DMS 273 treated with DMSO at 0.1 percent for 48 hours (cell line): Measurements from ENCODE around the gene RPS2.

Experiments used
- DNase-seq: peaks from one replicate; lab custom pipeline; 2025; lab: John Stamatoyannopoulos, UW

Gene RPS2

DNA sequence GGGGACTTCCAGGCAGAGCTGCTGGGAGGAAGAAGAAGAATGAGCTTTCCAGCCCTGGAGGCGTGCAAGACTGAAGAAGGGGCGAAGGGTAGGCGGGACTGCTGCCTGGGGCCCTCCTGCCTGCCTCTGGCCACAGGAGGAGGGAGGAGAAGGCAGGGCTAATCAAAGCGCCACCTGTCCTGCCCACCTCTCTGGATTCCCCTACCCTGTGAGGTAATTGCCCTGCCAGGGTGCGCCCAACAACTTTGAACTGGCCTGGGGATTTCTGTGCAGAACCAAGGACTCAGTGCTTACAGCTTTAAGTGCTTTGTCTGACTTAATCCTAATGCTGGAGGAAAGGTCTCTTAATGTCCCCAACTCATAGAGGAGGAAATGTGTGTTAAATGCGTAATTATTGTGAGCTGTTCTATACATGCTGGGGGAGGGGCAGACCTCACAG, 16.8 kb upstream of the RPS2 start, which contains the start of gene NOXO1:
Gene NOXO1, minus strand, starts transcription at position 72 of the 439 bp plus-strand sequence. CDS start 290 bp downstream, outside the sequence.
- no peak for DNase-seq

DNA sequence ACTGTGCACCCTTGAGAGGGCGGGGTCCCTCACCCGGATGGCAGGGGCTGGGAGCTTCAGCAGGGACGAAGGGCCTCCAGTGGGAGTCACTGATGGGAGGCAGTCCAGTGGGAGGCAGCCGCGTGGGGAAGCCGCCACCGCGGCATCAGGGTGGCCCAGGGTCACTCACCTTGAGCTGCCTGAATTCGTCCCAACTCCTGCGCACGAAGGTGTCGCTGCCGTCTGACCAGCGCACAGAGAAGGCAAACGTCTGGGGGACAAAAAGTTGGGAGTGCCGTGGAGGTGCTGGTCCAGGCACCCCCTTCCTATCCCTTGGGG, 16.1 kb upstream of the RPS2 start:
- no peak for DNase-seq

DNA sequence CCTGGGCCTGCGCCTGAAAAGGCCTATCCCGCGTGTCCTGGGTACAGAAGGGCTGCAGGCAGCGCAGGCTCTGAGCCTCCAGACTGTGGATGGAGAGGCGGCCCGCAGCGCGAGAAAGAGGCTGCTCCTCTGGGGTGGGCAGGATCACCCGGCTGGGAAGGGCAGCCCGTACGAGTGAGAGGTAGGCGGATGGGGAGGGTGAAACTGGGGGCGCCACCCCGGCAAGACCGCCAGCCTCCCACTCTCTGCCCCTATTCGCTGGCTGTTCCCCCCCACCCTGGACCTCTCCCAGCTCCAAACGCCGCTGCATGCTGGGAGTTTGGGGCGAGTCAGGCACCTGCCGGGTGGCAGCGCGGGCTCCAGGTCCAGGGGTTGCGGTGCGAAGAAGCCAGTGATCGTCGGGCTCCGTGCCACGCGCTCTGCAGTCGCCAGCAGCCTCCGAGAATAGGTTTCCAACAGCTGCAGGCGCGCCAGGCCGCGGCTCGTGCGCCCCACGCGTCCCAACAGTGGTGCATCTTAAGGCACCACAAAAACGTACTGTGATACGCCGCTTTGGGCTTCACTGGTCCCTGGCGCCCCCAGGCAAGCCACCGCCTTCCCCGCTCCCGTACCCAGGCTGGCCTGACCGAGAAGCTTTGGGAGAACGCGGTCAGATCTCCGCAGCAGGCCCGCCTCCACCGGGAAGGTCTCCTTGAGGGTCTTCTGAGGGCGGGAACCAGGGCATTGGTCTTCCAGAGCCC, 15.6 kb upstream of the RPS2 start:
- no peak for DNase-seq

DNA sequence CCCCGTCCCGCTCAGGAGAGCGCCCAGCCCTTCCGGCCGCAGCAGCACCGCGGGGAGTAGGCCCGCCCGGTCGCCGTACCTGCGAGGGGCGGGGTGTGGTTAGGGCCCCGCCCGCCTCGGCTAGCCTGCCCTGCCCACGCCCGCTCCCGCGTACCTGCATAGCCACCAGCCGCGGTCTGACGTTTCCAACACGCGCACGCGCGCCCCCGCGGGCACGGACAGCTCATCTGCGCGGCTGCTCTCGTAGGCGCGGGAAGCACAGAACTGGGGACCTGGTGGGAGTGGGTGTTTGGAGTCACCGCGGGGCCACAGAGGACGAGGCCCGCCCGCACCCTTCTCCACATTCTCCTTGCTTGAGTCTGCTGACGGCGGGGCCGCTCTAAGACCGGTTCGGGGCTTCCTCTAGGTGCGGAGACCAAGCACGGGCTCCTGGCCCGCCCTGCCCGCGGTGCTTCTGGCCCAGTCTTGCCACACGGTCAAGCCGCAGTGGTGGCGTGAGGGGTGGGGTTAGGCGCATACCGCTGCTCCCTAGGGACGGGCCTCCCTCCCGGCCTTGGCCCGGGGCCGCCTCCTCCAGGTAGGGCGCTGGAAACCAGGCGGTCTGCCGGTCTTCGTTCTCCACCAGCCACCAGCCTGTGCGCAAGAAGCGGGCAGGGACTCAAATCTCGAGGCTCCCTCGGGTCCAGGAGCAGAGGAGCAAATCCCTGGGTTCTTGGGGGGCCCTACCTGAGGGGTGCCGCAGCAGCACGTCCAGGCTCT, 14.8 kb upstream of the RPS2 start:
- DNase-seq: no peak

DNA sequence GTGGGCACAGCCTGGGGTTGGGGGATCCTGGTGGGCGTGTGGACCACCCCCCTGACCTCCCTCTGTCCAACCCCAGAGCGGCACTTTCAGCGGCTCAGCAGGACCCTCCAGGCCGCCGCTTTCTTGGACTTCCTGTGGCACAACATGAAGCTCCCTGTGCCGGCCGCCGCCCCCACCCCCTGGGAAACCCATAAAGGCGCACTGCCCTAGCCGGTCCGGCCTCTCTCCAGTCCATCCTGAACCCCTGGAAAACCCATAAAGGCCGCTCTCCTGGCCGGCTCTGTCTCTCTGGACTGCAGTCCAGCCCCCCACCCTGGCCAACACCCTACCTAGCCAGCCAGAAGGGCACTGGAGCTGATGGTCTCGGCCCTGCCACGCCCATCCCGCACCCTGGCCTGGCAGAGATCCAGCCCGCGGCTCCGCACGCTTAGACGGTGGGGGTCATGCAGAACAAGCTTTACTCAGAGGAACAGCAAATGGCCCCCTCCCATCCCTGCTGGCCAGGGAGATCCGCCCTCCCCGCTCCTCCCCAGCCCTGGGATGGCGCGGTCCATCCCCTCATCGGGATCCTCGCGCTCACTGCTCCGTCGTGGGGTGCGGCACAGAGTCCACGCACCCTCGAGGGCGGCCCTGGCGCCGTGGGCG, 14.0 kb upstream of the RPS2 start:
- no peak for DNase-seq

DNA sequence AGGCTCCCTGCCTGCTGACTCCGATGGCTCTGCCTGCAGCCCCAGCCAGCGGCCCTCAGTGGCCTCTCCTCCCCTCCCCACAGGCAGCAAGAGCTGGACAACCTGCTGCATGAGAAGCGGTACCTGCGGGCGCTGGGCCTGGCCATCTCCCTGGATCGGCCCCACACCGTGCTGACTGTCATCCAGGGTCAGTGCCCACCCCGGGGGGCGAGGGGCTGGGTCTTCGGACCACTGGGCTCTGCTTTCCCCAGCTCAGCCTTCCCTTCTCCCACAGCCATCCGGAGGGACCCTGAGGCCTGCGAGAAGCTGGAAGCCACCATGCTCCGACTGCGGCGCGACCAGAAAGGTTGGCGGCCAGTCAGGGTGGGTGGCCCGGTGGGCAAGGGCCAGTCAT, 13.2 kb upstream of the RPS2 start:
- DNase-seq: no peak

DNA sequence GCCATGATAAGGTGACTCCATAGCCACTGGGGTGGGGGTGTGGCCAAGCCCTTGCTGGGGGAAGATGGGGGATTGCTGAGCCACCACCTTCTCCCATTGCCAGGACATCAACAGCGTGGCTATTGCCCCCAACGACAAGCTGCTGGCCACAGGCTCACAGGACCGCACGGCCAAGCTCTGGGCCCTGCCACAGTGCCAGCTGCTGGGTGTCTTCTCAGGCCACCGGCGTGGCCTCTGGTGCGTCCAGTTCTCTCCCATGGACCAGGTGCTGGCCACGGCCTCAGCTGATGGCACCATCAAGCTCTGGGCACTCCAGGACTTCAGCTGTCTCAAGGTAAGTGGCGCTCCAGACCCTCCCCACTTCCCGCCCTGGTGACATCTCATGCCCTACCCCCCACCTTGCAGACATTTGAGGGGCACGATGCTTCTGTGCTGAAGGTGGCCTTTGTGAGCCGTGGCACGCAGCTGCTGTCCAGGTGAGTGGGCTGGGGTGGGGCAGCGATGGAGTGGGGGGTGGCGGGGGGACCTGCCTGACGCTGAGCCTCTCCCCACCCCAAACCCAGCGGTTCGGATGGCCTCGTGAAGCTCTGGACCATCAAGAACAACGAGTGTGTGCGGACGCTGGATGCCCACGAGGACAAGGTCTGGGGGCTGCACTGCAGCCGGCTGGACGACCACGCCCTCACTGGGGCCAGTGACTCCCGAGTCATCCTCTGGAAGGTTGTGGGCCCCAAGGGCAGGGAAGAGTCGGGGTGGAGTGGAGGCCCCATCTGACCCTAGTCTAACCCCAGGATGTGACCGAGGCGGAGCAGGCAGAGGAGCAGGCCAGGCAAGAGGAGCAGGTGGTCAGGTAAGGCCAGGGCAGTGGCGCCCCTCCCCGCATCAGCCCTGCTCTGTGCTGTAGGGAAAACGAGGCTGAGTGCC, 12.6 kb upstream of the RPS2 start:
- no peak for DNase-seq

DNA sequence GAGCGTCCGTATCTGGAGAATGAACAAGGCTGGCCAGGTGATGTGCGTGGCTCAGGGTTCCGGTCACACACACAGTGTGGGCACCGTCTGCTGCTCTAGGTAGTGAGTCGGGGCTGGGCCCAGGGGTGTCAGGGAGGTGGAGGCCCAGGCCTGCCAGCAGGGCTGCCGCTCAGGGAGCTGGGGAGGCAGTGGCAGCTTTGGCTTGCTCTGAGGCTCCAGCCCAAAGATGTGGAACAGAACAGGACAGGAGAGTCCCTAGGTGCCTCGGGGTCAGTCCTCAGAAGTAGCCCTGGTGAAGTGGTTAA, 11.5 kb upstream of the RPS2 start:
- no peak for DNase-seq

DNA sequence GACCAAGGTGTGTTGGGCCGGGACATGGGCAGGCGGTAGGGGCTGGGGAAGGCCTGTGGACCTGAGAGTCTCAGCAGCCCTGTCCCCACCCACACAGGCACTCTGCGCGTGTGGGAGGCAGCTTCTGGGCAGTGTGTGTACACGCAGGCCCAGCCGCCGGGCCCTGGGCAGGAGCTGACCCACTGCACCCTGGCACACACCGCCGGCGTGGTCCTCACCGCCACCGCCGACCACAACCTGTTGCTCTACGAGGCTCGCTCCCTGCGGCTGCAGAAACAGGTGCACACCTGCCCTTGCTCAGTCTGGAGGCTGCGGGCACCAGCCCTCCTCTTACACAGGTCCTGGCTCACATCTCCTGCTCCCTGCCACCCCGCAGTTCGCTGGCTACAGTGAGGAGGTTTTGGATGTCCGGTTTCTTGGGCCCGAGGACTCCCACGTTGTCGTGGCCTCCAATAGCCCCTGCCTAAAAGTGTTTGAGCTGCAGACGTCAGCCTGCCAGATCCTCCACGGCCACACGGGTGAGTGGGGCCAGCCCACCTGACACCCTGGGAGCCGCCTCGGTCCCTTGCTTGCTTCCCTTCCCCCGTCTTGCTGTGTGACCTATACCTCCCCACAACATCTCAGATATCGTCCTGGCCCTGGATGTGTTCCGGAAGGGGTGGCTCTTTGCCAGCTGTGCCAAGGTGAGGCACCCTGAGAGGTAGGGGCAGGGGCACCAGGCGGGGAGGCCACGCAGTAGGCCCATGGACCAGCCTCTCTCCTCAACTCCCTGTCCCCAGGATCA, 11.0 kb upstream of the RPS2 start:
- no peak for DNase-seq

DNA sequence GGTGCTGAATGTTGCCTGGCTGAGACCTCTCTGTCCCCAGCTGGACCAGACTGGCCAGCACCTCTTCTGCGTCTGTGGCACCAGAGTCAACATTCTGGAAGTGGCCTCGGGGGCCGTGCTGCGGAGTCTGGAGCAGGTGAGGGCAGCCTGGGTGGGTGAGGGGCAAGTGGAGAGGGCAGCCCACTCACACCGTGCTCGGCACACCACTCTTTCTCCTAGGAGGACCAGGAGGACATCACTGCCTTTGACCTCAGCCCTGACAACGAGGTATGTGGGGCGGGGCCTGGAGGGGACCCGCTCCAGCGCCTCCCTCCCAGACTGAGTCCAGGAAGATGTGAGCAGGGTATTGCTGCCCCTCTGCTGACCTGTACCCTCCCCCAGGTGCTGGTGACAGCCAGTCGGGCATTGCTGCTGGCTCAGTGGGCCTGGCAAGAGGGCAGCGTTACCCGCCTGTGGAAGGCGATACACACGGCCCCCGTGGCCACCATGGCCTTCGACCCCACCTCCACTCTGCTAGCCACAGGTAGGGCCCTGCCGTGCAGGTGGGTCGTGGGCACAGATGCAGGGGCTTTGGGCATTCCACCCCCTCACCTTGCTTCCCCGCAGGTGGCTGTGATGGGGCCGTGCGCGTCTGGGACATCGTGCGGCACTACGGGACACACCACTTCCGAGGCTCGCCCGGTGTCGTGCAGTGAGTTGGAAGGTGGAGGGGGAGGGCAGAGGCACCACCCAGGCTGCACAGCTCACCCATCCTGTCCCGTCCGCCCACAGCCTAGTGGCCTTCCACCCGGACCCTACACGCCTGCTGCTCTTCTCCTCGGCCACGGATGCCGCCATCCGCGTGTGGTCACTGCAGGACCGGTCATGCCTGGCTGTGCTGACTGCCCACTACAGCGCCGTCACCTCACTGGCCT, 9.8 kb upstream of the RPS2 start:
- DNase-seq: no peak

DNA sequence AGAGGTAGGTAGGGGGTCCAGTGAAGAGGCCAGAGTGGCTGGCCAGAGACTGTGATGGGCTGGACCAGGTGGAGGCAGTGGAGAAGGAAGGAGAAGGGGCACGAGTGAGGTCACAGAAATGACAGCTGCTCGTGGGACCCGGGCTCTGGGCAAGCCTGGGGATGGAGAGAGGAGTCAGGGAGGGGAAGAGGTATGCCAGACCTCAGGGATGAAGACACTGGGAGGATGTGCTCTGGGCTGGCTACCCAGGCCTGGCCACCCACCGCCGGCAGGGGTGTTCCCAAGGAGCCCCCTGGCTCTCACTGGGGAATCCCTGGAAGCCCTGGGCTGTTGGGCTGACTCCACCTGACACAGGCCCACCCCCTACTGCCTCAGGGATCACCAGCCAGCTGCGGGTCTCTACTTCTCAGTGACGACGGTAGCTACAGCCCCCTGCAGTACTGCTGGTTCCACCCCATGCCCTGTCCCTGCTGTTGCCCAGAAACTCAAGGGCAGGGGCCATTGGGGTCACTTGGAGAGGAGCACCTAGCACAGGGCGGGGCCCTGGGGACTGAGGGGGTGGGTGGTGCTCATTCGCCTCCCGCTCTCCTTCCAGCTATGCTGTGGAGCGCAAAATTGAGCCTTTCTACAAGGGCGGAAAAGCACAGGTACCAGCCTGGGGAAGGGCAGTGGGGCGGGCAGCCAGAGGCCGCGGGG, 9.0 kb upstream of the RPS2 start:
- no peak for DNase-seq

DNA sequence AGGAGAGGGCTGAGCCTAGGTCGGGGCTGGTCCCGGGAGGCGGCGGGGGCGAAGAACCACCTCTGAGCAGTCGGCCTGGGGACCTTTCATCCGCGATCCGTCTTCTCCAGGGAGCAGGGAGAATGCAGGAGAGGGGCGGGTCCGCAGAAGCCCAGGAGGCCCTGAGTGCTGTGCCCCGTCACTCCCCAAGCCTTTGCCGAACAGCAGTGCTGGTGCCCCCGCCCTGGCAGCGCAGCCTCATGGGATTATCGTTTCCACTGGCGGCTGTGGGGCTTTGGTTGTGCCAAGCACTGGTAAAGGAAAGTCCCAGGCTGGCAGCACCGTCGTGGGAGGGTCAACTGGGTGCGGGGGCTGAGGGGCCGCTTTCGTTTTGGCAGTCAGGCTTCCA, 7.9 kb upstream of the RPS2 start:
- no peak for DNase-seq

DNA sequence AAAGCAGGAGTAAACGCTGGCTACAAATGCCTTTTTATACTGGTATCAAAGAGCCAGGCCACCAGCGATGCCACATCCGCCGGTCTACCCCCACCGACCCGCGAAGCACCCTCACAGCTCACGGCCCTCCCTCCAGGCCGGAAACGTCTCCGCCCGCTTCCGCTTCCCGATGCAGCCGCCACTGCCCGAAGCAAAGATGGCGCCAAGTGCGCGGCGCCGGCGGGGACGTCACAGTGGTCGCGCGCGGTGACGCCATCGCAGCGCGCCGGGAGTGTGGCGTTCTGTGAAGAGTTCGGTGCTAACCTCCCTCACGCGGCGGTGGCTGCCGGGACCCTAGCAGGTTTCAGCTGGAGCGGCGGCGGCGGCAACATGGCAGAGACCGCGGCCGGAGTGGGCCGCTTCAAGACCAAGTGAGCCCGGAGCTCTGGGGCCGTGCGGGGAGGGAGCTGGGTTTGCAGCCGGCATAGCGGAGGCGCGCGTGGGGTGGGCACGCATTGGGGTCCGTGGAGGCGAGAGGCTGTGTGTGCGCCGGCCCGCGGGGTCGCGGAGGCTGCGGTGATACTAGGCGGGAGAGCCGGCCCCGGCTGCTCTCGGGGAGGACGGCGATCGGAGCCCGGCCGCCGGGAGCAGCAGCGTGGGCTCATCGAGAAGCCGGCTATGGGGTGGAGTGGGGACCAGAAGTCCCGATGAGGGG, 7.3 kb upstream of the RPS2 start, which contains the start of gene TBL3:
Gene TBL3, plus strand, starts transcription at position 258 of the 694 bp plus-strand sequence. Its CDS starts 112 bp downstream, at position 370.
- peak; percentile 86 for DNase-seq

DNA sequence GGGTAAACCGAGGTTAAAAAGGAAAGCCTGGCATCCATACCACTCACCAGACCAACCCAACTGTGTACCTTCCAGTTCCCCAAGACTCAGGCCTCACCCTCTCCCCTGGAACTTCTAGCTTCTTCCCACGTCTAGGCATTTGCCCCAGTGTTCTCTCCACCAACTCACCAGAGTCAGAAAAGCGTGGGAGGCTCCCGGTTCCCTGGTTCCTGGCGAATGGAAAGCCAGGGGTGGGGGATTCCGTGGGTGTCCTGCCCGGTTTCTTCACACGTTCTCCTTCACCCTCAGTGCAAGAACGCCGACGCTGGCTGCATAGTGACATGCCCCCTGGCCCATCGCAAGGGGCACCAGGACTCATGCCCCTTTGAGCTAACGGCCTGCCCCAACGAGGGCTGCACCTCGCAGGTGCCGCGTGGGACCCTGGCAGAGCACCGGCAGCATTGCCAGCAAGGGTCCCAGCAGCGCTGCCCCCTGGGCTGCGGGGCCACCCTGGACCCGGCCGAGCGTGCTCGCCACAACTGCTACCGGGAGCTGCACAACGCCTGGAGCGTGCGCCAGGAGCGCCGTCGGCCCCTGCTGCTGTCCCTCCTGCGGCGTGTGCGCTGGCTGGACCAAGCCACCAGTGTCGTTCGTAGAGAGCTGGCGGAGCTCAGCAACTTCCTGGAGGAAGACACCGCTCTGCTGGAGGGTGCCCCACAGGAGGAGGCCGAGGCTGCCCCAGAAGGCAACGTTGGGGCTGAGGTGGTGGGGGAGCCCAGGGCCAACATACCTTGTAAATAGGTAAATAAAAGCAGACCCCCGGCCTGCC, 3.7 kb upstream of the RPS2 start:
- DNase-seq: no peak

DNA sequence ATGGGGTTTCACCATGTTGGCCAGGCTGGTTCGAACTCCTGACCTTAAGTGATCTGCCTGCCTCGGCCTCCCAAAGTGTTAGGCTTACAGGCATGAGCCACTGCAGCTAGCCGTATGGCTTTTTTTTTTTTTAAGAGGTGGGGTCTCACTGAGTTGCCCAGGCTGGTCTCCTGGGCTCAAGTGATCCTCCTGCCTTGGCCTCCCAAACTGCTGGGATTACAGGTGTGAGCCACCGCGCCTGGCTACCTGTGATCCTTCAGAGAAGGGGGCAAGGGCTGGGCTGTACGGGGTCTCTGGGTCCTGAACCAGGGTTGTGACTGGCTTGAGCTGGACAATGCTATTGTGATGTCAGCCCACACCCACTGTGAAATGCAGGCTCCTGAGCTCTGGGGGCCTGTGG, 1.8 kb upstream of the RPS2 start, which contains the start of gene RNF151:
Gene RNF151, plus strand, starts transcription at position 397 of the 400 bp plus-strand sequence. CDS start 26 bp downstream, outside the sequence.
- DNase-seq: no peak

DNA sequence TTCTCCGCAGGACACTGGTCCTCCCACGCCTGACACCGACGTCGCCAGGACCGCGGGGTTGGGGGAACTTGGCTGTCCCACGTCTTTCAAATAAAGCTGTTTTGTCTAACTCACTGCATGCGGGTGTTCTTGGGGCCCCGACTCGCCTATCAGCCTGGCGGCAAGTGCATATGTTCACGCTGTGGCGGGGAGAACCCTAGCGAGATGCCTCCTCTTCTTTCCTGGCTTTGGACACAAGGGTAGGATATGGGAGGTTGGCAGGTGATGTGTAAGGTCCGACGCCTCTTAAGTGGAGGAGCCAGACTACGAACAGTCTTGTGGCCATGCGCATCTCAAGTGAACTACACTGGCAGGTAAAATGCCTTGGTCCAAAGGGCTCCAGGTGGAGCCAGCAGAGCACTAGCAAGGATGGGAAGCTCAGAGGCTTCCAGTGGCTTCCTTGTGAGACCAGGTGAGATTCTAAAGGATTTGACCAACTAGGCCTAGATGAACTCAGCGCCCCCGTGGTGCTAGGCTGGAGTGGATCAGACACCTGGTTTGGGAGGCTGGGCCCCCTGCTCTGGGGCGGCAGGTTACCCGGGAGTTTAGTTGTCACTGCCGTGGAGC, 873 bp upstream of the RPS2 start:
- DNase-seq: no peak

DNA sequence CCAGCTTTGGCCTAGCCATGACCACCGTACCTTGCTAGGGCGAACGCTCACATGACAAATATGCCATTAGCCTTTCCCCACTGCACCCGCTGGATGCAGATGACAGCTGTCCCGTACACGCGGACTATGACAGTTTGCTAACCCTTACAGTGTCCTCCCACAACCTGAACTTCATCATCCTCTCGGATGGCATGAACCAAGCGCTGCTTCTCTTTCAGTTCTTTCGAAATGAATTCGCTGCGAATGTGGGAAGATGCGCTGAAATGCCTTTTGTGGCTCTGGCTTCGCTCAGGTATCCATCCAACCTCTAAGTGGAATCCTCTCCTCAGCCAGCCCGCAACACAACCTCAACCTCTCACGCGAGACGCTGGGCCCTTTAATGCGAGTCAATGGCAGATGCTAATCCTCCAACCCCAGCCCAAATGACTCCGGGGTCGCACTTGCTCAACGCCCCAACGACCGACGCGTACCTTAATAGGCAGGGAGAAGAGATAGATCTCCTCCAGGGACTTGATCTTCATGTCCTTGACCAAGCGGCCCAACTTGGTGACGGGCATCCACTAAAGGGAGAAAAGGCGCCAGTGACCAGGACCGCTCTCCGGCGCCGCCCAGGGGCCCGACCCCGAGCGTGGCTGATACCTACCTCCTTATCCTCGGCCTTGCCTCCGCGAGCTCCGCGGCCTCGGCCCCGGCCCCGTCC, 670 bp downstream of the RPS2 start:
- DNase-seq: no peak
